Stimulated activated CD4-positive, alpha-beta T cell treated with anti-CD3 and anti-CD28 coated beads, Interleukin-2, amount 100 ng/mL, for 4 hours (primary cell): ENCODE results near the gene RPS10.
A peak's percentile ranks its signal among the peaks of the same experiment; 100 is the strongest.
"Not testable (repeated sequence)": the region's sequence is repeated elsewhere in the genome, so short reads cannot be mapped to it uniquely, and the experiment has no call there.

Experiments
- DNase-seq: peaks from one replicate; pipeline ENCODE4 v3.0.0-alpha.2; 2020; ENCODE audit warnings: low read depth

Gene RPS10

DNA sequence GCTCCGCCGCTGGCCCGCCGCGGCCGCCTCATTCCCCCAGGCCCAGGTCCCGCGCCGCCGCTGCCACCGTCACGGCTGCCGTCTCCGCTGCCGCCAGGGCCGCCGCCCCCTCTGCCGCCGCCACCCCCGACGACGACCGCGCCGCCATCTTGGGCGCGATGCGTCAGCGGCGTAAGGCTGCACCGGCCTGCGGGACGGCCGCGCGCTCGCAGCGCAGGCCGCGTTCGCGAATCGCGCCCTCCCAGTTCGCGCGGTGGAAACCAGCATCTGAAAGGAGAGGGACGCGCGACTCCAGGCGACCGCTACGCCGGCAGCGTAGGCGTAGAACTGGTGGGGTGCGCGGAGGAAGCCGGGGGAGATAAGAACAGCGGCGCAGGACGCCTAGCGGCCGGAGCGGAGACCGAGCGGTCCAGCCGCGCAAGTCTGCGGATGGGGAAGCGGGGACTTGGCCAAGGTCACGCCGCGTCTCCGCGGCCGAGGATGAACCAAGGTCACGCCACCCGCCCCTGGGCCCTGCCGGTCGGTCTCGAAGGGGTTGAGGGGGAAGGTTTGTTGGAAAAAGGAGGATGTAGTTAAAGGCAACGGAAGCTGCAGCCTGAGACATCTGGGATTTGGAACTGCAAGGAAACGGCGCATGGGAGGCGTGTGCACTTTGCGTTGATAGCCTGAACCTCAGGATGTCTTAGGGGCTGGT lies 33.2 kb downstream of the RPS10 start, which contains the start of gene NUDT3:
NUDT3 (minus strand) TSS at position 173 of the 694 bp plus-strand sequence. CDS start 307 bp downstream, outside the sequence.
- peak; percentile 92 for DNase-seq

DNA sequence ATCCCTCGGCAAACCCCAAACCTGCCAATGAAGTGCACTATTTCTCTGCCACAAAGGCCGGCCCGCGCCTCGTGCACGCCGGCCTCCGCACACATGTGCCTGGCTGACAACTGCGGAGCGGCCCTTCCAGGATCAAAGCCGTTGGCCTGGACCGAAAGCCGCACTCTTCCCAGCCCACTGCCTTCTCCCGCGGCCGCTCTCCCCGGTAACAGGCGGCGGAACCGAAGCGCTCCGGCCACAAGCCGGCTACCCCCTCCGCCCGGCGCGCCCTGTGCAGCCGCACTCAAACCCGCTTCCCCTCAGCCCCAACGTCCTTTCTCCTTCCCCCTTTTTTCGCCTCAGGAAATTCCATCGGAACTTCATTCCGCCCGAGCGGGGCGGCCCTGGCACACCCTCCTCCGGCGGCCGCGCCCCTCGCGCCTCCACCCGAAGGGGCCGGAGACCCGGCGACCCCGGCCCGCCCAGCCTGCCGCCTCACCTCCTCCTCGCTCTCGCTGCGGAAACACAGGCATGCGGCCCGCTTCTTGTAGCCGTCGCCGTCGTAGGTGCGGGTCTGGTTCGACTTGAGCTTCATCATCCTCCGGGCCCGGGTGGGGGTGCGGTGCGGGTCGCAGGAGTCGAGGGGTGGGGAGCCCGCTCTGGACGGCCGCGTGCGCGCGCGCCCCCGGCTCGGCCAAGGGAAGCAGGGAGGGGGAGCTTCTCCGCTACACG lies 33.9 kb downstream of the RPS10 start:
- peak; percentile 50 for DNase-seq

DNA sequence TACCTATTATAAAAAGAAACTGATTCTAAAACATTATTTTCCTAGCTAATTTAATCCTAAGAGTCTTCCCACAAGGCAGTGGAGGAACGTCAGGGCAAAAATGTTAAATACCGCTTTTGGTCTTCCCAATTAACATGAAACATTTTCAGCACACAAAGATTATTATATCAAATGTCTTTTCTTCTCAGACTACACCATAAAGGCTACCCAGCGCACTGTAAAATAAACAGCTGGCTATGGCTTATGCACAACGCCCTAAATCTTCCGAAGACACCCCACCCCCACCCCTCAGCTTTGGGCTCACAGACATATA lies 34.4 kb downstream of the RPS10 start:
- DNase-seq: no peak

DNA sequence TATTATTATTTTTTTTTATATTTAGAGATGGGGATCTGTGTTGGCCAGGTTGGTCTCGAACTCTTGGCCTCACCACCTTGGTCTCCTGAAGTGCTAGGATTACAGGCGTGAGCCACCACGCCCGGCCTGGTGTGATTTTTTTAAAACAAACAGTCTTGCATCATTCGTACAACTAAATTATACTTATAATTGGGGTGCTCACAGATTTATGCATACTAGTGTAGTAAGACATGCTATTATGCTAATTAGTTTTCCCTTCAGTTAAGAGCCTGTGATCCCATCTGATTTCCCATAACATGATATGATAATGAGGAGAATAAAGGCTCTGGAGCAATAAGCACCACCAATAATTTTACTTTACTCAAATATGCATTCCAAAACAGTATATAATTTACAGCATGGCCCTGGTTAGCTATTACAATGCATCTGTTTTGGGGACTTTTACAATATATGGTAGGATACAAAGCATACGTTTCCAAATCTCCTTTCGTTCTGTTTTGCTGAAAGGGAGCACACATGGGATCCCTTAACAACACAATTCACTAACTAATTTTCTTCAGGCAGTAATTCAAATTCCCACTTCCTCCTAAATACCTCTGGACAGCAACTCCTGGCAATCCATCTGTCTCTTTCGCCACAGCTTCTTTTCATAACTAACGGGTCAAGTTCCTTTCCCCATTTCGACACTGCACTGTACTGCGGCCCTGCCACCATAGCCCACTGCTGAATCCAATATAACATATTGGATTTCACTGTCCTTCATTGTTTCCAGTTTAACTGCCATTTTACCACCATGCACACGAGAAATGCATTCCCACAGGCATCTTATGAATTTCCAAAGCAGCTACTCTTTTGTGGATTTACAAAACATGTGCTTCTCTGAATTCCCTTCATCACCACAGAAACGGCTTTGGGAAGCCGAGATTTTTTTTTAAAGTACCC lies 35.1 kb downstream of the RPS10 start:
- DNase-seq: no peak

DNA sequence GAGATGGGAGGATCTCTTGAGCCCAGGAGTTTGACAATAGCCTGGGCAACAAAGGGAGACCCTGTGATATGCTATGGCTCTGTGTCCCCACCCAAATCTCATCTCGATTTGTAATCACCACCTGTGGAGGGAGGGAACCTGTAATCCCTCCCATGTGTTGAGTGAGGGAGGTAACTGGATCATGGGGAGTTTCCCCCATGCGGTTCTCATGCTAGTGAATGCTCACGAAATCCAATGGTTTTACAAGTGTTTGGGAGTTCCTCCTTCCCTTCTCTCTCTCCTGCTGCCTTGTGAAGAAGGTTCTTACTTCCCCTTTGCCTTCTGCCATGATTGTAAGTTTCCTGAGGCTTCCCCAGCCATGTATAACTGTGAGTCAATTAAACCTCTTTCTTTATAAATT lies 36.8 kb downstream of the RPS10 start:
- no peak for DNase-seq

DNA sequence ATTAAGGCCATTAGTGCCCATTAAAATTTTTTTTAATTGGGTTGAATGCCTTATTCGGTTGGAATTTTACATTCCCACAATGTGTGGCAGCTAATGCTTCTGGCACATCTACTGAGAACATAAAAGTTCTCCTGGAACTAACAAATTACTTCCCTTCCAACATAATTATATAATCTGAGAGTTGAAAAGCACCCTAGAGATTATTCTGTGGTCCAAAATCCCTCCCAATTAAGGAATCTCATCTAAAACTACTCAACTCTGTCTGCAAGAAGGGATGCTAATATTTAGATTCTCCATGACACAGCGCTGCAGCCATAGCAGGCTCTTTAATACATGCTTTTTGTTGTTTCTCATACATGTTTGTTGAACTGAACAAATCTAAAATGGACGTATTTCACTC lies 37.4 kb downstream of the RPS10 start:
- no peak for DNase-seq

DNA sequence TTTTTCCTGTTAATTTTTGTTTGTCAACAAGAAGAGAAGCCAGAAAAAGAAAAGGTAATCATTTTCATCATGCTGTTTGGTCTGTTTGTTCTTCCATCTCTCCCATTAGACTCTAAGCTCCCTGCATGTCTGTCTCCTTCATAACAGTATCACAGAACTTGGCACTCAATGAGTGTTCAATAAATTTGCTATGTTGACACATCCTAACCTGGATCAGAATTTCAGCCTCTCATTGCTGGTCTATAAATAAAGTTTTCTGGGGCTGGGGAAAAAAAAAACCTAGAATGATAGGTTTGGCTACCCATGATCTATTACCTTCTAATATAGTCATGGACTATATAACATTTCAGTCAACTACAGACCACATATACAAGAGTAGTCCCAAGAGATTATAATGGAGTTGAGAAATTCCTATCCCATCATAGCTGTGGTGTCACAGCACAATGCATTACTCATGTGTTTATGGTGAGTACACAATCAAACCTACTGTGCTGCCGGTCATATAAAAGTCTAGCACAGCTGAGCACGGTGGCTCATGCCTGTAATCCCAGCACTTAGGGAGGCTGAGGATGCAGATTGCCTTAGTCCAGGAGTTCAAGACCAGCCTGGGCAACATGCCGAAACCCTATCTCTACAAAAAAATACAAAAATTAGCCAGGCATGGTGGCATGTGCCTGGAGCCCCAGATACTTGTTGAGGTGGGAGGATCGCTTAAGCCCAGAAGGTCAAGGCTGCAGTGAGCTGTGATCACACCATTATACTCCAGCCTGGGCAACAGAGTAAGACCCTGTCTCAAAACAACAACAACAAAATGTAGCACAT lies 39.3 kb downstream of the RPS10 start:
- no peak for DNase-seq

DNA sequence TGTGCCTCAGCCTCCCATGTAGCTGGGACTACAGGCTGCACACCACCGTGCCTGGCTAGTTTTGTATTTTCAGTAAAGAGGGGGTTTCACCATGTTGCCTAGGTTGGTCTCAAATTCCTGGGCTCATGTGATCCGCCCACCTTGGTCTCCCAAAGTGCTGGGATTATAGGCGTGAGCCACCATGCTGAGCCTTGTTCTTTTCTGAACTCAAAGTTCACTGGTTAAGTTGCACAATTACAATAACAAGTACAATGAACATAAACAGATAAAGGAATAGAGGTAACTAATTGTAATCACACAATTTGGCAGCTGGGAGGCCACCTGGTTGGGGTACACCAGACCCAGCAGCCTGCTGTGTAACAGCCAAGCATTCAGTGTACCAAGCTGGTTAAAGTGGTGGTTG lies 40.1 kb downstream of the RPS10 start:
- no peak for DNase-seq

DNA sequence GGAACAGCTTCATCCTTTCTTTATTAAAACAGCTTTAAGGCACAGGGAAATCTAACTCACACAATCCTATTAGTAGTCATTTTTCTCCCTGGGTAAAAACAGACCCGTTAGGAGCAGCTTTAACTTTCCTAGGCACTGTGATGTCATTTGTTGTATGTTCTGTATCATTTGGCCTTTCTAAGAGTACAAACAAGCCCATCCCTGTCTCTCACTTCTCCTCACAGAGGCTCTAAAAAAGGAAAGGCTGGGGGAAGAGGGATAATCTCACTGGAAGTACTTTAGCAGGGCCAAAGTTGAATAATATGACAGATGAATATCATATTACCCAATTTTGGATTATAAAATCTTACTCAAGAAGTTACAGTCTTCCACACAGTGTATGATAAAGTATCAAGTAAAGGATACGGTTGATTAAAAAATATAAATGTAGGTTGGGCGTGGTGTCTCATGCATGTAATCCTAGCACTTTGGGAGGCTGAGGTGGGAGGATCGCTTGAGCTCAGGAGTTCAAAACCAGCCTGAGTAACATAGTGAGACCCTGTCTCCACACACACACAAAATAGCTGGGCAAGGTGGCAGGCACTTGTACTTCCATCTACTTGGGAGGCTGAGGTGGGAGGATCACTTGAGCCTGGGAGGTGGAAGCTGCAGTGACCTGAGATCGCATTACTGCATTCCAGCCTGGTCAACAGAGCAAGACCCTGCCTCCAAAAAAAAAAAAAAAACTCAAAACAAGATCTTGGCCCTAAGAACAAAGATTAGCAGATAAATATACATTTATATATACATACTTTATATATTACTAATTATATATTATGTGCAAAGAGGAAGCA lies 41.3 kb downstream of the RPS10 start:
- DNase-seq: no peak

DNA sequence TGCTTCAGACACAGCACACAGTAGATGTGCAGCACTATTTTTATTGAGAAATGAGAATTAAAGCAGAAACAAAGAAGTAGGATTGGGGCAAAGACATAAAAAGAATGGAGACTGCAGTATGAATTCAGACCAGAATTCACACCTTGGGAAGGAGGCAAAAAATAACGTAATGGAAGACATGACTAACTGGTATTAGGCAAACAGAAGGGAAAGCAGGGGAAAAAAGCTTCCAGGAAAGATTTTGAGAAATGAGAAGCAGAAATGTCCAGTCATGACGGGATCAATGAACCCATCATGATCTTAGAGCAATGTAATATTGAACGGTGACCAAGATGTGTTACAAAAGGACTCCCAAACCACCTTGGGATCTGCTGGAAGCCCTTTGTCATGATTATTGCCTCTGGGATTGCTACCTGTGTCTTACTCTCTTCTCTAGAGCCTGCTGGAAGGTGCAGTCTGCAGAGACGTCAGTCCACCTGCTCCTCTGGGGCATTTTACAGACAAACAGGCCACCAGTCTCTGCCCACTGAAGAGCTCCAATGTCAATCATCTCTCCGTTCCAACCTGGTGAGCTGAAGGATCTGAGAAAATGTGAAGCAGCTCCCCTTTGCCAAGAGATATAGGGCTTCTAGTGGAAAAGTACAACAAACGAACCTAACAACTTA lies 42.1 kb downstream of the RPS10 start:
- no peak for DNase-seq

DNA sequence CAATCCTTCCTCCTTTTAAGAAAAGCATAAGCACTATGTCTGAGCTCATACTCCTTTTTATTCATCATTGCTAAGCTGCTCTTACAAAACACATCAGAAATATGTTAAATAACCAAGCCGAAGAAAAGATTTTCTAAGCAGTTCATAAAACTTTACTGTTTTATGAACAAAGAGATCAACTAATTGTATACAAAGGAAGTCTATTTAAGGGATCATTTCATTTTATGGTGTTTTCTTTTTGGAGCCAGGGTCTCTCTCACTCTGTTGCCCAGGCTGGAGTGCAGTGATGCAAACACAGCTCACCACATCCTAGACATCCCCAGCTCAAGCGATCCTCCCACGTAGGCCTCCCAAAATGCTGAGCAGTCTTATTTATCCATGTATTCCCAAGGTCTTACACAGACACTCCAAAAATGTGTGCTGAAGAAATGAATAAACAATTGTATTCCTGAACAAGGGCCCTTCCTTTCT lies 42.7 kb downstream of the RPS10 start:
- DNase-seq: no peak

DNA sequence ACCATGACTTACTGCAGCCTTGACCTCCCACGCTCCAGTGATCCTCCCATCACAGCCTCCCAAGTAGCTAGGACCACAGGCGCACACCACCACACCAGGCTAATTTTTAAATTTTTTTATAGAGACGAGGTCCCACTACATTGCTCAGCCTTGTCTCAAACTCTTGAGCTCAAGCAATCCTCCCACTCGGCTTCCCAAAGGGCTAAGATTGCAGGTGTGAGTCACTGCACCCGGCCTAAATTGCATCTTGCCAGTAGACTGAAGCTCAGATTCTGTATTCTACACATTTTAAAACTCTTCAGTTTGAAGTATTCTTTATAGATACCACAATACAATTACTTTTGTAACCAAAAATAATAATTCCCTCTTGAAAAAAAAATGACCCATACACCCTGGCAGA lies 44.8 kb downstream of the RPS10 start:
- no peak for DNase-seq

DNA sequence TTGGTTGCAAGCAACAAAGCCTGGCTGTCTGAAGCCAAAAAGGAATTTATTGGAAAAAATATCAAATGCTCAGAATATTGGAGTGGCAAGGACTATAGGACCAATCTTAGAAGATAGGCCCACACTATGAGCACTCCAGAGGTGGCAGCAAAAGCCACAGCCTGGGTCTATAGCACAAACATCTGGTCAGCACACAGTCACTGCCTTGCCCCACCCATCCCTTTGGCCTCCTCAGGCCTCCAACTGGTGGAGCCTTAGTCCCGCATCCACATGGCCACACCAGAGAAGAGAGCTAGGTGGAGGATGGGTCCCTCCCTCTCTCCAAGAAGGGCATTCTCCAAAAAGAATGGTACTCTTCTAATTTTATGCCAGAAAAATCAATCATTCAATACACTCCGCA lies 47.4 kb downstream of the RPS10 start:
- DNase-seq: no peak

DNA sequence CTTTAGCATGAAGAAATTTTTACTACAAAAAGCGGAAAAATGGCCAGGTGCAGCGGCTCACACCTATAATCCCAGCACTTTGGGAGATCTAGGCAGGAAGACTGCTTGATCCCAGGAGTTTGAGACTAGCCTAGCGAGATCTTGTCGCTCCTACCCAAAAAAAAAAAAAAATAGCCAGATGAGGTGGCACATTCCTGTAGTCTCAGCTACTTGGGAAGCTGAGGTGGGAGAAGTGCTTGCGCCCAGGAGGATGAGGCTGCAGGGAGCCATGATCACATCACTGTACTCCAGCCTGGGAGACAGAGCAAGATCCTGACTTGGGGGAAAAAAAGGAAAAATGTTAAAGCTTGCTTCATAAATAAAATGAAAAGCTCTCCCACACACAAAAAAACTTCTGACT lies 47.9 kb downstream of the RPS10 start:
- DNase-seq: no peak

DNA sequence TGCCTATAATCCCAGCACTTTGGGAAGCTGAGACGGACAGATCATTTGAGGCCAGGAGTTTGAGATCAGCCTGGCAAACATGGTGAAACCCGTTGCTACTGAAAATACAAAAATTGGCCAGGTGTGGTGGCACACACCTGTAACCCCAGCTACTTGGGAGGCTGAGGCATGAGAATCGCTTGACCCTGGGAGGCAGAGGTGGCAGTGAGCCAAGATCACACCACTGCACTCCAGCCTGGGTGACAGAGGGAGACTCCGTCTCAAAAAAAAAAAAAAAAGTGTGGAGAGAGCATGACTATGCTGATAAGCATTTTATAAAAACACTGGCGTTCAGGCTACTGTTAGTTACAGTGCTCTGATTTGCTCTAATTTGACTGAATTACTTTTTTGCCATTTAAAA lies 48.3 kb downstream of the RPS10 start:
- DNase-seq: not testable (repeated sequence)

DNA sequence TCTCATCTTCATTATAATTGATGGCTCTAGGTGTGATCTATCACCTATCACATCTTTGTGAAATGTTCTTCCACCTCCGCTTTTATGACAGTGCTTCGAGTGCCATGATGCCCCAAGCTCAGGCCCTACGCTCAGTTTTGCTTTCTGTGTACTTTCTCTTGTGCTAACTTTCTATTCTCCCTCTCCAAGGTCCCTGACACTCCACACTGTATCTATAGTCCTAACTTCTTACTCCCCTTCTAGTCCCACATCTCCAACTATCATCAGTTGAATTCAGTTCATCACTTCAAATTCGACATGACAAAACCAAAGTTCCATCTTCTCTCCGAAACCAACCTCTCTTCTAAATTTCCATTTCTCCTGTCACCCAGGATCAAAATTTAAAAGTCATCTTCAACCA lies 50.0 kb downstream of the RPS10 start:
- no peak for DNase-seq

DNA sequence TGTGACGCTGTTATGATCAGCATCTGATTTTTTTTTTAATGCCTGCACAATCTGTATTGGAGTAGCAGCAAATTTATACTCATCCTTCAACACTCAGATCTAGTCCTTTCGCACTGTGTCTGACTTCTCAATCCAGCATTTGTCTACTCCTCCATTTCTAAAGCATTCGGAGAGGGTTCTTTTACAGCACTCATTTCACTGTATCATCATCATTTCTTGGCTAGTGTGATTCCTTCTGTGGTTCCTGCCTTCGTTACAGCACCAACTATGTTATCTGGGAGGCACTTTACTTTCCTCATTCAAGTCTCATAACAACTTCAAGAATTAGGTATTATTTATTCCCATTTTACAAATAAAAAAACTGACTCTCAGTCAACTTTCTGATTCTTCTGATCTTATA lies 51.4 kb downstream of the RPS10 start:
- DNase-seq: no peak

DNA sequence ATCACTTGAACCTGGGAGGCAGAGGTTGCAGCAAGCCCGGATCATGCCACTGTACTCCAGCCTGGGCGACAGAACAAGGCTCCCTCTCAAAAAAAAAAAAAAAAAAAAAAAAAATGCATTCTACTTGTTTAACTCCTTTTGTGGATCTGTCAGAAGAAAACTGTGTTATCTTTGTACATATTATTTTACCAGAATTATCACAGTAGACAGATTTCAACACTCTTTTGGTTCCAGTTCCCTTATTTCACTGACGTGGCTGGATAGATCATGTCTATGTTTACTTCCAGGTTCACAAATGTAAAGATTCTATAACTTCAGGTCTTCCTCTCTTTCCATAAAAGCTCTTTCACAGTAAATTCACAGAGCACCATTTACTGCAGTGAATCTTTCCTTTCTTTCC lies 51.8 kb downstream of the RPS10 start:
- no peak for DNase-seq

DNA sequence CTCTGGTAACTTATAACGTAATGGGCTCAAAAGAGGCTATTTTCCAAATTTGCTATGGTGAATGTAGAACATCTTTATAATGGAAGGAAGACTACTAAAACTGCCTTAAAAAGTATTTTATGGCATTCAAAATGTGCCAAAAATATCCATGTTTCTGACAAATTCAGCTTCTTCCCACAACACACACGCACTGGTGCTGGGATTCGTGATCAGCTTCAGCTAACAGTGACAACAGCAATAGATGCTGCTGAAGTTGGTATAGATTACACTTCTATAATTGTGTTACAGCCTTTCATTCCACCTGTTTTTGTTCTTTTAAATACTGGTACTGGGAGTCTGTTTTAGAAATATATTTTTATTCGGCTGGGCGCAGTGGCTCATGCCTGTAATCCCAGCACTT lies 52.4 kb downstream of the RPS10 start:
- DNase-seq: no peak

DNA sequence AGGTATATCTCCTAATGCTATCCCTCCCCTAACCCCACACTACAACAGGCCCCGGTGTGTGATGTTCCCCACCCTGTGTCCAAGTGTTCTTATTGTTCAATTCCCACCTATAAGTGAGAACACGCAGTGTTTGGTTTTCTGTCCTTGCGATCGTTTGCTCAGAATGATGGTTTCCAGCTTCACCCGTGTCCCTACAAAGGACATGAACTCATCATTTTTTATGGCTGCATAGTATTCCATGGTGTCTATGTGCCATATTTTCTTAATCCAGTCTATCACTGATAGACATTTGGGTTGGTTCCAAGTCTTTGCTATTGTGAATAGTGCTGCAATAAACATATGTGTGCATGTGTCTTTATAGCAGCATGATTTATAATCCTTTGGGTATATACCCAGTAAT lies 54.0 kb downstream of the RPS10 start:
- DNase-seq: not testable (repeated sequence)
